ENCODE results near the gene ZNF136.

ZNF136 gene

DNA sequence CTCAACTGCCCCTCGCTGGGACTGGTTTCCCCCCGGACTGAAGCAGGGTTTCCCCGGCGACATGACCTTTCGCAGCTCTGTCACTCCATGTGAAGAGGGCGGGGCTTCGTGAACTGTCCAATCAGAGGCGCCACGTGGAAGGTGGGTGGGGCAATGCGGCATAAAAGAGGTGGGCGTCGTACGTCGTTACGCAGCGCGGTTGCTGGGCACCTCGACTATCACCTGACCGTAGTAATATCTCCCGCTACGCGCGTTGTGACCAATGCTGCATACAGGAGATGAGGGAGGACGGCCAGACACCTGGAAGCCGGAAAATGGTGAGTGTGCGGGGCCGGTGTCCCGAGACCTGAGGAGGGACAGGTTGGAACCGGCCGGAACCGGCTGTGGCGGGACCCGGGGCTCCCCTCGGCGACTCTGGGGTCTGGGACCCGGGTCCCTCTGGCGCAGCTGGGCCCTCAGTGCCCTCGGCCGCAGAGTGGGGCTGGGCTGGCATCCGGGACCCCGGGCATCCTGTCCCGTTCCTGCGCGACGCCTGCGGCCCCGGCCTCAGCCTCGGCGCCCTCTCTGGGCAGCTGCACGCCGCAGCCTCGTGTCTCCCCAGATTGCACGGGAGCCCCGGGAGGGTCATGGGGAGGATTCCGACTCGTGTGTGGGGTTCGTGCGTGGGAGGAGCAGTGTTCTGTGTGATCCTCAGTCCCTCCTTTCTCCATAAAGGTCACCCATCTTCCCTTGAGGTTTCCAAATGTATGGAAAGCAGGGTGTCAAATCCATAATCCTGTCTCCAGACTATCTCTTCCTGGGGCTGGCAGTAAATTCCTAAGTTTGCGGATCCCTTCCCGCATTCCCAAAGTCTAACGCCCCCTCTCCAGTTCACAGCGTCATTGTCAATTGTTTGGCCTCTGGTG is 32.2 kb downstream of the ZNF136 start:
- DNase-seq: peak; percentile 74

DNA sequence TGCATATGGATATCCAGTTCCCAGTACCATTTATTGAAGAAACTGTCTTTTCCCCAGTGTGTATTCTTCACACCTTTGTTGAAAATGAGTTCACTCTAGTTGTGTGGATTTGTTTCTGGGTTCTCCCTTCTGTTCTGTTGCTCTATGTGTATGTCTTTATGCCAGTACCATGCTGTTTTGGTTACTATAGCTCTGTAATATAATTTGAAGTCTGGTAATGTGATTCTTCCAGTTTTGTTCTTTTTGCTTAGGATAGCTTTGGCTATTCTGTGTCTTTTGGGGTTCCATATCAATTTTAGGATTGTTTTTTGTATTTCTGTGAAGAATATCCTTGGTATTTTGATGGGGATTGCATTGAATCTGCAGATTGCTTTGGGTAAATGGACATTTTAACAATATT is 35.2 kb downstream of the ZNF136 start:
- no peak for DNase-seq

DNA sequence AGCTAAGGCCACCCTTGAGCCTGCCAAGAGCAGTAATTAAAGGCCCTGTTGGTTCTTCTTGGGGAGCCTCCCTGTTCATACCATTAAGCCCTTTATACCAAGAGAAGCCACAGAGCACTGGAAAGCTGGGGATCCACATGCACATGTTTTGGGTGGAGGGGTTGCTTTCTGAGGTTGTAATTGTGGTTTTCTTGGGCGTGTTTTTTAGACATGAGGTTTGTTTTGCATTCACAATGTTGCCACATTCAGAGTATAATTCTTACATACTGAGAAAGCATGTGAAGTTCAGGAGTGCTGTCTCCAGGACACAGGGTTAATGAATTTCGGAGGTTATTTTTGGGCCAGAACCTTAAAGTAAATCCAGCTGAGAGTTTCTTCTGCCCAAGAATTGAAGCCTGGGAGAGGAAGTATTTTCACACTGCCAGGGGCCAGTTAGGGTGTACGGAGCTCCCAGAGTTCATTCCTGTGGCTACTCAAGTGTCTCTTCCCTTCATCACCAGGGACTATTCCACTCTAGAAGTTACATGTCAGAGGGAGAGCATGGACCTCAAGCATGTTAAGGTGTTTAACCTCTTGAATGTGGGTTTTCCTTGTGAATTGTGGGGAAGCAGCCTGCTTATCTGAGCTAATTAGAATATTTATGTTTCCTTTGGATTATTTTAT is 37.0 kb downstream of the ZNF136 start:
- DNase-seq: peak; percentile 45

DNA sequence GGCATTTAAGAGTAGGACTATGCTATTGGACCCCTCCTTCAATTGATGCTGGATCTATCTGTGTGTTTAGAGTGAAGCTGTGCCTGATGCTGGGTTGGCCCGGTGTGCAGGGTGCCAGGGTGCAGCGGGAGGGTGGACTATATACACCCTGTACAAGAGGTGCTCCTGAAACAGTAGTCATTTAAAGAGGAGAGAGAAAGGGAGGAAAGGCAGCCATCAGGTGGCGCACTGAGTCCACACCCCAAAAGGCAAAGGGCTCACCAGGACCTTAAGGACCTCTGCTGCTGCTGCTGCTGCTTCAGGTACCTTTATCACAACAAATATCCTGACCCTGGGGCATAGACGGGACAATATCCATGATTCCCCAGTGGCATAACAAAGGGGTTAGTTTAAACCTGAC is 39.4 kb downstream of the ZNF136 start:
- DNase-seq: peak; percentile 64

DNA sequence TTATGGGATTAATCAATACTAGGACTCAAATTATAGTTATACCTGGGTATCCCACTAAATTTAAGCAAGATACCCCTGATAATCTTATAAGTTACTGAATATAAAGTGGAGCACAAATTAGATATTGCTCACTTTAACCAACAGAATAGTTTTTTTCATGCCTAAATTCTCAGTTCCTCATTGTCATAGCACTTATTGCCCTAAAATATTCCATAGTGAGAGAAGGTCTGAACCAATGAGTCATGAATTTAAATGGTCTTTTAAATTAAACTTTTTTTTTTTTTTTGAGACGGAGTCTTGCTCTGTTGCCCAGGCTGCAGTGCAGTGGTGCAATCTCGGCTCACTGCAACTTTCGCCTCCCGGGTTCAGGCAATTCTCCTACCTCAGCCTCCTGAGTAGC is 42.4 kb downstream of the ZNF136 start:
- no peak for DNase-seq

DNA sequence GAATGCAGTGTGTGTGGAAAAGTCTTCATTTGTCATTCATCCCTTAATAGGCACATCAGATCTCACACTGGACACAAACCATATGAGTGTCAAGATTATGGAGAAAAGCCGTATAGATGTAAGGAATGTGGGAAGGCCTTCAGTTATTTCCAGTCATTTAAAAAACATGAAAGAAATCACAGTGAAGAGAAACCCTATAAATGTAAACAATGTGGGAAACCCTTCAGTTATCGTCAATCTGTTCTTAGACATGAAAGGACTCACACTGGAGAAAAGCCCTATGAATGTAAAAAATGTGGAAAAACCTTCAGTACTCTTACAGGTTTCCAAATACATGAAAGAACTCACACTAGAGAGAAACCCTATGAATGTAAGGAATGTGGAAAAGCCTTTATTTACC is 45.3 kb downstream of the ZNF136 start:
- no peak for DNase-seq

DNA sequence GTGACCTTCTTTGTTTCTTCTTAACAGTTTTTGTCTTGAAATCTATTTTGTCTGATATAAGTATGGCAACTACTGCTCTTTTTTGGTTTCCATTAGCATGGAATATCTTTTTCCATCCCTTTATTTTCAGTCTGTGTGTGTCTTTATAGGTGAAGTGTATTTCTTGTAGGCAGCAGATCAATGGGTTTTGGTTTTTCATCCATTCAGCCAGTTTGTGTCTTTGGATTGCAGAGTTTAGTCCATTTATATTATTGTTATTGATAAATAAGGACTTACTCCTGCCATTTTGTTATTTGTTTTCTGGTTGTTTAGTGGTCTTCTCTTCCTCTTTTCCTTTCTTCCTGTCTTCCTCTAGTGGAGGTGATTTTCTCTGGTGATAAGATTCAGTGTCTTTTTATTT is 54.4 kb downstream of the ZNF136 start:
- no peak for DNase-seq

DNA sequence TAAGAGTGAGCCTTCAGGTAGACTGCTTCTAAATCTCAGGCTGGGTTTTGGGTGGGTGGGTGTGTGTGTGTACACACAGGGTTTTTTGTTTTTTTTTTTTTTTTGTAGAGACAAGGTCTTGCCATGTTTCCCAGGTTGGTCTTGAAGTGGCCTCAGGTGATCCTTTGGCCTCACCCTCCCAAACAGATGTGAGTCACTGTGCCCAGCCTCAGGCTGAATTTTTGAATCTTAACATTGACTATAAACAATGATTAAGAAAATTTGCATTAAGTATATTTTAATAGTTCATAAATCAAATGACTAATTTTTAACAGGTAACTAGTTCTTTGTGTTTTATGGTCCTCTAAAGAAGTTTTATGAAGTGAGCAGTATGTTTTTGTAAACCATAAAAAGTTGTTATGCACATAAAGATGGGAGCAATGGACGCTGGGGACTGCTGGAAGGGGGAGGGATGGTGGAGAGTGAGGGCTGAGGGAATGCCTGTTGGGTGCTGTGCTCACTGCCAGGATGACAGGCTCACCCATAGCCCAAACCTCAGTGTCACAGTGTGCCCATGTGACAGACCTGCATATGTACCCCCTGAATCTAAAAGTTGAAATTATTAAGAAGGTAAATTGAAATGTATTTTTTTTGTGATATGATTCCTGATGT is 60.2 kb downstream of the ZNF136 start:
- DNase-seq: no peak

DNA sequence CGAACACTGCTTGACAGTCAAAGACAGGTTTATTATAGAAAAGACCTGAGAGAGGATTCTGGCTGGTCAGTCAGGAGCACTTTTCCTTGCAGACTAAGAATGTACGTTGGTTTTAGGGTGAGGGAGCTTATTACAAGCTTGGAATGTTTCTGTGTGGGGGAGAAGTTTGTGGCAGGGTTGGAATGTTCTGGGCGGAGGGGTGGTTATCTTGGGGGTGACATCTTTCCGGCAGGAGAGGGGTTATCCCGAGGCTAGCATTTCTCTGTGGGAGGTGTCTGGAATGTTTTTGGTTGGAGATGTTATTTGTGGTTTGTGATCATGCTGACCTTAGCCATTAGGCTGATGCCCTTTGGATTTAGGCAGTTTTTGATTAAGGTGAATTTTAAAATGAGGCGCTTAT is 61.8 kb downstream of the ZNF136 start:
- DNase-seq: no peak

DNA sequence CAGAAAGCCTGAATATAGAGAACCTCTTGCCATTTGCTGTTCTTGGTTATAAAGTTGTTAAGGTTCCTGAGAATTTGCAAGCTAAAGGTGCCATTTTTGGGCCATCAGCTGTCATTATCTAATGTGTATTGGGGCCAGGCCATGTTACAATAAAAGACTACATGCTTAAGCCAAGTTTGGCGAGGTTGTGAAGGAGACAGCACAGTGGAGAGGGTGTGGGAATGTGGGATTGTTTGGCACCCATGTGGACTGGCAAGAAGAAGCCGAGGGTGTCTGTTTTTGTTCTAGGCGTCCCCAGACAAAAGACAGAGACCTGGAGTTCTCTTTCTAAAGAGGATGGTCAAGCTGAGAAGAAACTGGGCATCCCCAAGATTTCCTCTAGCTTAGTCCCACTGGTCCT is 67.1 kb downstream of the ZNF136 start:
- DNase-seq: no peak

DNA sequence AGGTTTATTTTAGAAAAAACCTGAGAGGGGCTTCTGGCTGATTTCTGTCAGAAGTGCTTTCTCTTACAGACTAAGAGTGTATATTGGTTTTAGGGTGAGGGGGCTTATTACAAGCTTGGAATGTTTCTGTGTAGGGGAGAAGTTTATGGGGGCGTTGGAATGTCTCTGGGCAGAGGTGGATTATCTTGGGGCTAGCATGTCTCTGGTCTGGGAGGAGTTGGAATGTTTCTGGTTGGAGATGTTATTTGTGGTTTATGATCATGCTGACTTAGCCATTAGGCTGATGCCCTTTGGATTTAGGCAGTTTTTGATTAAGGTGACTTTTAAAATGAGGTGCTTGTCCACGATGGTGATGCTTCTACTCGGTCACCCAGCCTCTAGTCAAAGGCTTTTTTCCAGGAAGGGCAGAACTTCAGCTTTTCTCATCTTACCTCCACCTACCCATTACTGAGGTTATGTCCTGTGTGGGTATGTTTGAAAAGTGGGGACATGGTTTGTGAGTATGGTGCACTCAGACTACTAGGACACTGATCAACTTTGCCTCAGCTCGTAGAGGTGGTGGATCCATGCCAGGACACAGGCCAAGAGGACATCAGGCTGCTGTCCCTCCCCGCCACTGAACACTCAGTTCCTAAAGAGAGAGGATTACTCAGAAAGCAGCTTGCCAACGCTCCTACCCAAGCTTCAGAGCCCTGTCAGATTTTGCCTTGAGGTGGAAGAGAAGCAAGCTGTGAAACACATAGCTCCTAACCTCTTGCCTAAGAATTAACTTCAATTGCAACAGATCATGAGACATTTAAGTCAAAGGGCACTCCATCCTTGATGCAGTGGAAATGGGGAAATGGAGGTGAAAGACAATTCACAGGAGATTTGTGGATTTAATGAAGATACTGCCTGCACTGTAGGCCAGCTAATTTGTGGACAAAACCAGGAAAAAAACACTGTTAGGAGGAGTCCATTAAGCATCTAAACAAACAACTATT is 68.1 kb downstream of the ZNF136 start:
- no peak for DNase-seq

DNA sequence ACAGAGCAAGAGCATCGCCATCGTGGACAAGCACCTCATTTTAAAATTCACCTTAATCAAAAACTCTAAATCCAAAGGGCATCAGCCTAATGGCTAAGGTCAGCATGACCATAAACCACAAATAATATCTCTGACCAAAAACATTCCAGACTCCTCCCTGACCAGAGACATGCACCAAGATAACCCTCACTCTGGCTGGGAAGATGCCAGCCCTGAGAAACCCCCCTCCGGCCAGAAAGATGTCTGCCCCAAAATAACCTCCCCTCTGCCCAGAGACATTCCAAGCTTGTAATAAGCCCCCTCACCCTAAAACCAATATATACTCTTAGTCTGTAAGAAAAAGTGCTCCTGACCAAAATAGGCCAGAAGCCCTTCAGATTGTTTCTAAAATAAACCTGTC is 70.1 kb downstream of the ZNF136 start:
- DNase-seq: no peak

DNA sequence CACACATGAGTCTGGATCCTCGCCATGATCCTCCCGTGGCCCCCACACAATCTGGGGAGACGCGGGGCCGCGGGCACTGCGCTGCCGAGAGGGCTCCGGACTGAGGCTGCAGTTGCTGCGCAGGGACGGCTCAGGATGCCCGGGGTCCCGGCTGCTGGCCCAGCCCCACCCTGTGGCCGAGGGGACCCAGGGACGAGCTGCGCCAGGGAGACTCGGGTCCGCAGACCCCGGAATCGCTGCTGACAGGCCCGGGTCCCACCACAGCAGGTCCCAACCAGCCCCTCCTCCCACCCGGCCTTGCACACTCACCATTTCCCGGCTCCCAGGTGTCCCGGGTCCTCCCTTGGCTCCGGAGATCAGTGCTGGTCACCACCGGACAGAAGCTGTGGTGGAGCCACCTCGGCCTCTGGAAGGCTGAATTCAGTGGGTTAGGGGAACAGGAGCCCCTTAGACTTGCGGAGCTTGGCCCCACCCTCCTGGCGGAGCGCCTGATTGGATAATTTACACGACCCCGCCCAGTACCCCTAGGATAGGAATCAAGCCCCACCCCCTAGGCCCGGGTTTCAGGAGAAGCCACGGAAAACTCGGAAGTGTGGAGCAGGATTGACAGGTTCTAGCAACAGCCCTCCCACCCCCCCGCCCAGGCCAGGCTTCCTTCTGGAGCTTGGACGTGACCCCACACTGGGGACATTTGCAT is 74.4 kb downstream of the ZNF136 start:
- no peak for DNase-seq

All from hematopoietic multipotent progenitor cell treated with erythropoietin and hydrocortisone succinate and interleukin-3 and kit ligand, for 4 days (in vitro differentiated cells).